Astrocyte (in vitro differentiated cells and primary cell): ENCODE data around the gene LMF1. TPM values are rescaled to one million over a fixed set of nuclear protein-coding genes. Genes with fewer than 3 reads are reported as not detected.
"Not testable (repeated sequence)": the region's sequence is repeated elsewhere in the genome, so short reads cannot be mapped to it uniquely, and the experiment has no call there.

Experiments used
- DNase-seq: peaks from one replicate; pipeline ENCODE4 v3.0.0-alpha.2; 2010; ENCODE audit warnings: low read depth
- FAIRE-seq: peaks from 2 replicates; lab custom pipeline; 2011; peaks lifted over from hg19 to GRCh38; lab: Jason Lieb, UNC
- H2AFZ ChIP-seq: 2 replicates; pipeline ENCODE4 v1.6.0; 2012; ENCODE audit warnings: low read depth, low read length, inconsistent platforms
- H3K27ac ChIP-seq: 2 replicates; pipeline ENCODE4 v1.5.1; 2011; ENCODE audit warnings: low read depth, low read length, inconsistent platforms
- H3K27me3 ChIP-seq: 2 replicates; pipeline ENCODE4 v1.6.0; 2011; ENCODE audit warnings: low read length, inconsistent platforms; ENCODE audit not compliant: insufficient read depth
- H3K36me3 ChIP-seq: 2 replicates; pipeline ENCODE4 v1.5.1; 2011; ENCODE audit warnings: low read length, inconsistent platforms; ENCODE audit not compliant: insufficient read depth
- H3K4me1 ChIP-seq: 2 replicates; pipeline ENCODE4 v1.5.1; 2011; ENCODE audit warnings: low read length, inconsistent platforms; ENCODE audit not compliant: insufficient read depth
- H3K4me2 ChIP-seq: 2 replicates; pipeline ENCODE4 v1.6.0; 2012; ENCODE audit warnings: low read length, inconsistent platforms
- H3K4me3 ChIP-seq: 2 replicates; pipeline ENCODE4 v1.5.1; 2011; ENCODE audit warnings: low read depth, mild to moderate bottlenecking, low read length, inconsistent platforms; ENCODE audit not compliant: insufficient read depth
- H3K79me2 ChIP-seq: 2 replicates; pipeline ENCODE4 v1.6.0; 2012; ENCODE audit warnings: mild to moderate bottlenecking, low read length, inconsistent platforms; ENCODE audit not compliant: insufficient read depth
- H3K9ac ChIP-seq: 2 replicates; pipeline ENCODE4 v1.6.0; 2012; ENCODE audit warnings: mild to moderate bottlenecking, low read length, inconsistent platforms
- H3K9me3 ChIP-seq: 2 replicates; pipeline ENCODE4 v1.5.1; 2012; ENCODE audit warnings: low read depth, mild to moderate bottlenecking, low read length, inconsistent platforms; ENCODE audit not compliant: insufficient read depth
- H4K20me1 ChIP-seq: 2 replicates; pipeline ENCODE4 v1.6.0; 2012; ENCODE audit warnings: low read length, inconsistent platforms; ENCODE audit not compliant: insufficient read depth
- H3K27ac Mint-ChIP-seq: one replicate; pipeline ENCODE4 v1.8.0; 2021; ENCODE audit warnings: mild to moderate bottlenecking, mixed read lengths; ENCODE audit not compliant: unreplicated experiment
- H3K27me3 Mint-ChIP-seq: one replicate; pipeline ENCODE4 v1.8.0; 2021; ENCODE audit warnings: low read depth, mixed read lengths; ENCODE audit not compliant: unreplicated experiment
- H3K36me3 Mint-ChIP-seq: one replicate; pipeline ENCODE4 v1.8.0; 2021; ENCODE audit warnings: low read depth, mixed read lengths; ENCODE audit not compliant: unreplicated experiment
- H3K4me1 Mint-ChIP-seq: one replicate; pipeline ENCODE4 v1.8.0; 2021; ENCODE audit warnings: low read depth, mixed read lengths; ENCODE audit not compliant: unreplicated experiment
- H3K4me3 Mint-ChIP-seq: one replicate; pipeline ENCODE4 v1.8.0; 2021; ENCODE audit warnings: mild to moderate bottlenecking, moderate library complexity, mixed read lengths; ENCODE audit not compliant: unreplicated experiment
- H3K9me3 Mint-ChIP-seq: one replicate; pipeline ENCODE4 v1.8.0; 2021; ENCODE audit warnings: mild to moderate bottlenecking, mixed read lengths; ENCODE audit not compliant: unreplicated experiment
- CTCF ChIP-seq: IDR thresholded peaks from 2 replicates; pipeline ENCODE4 v1.5.1; 2011; ENCODE audit warnings: low read depth, mild to moderate bottlenecking, inconsistent platforms, low read length, moderate library complexity; ENCODE audit not compliant: insufficient read depth
- EZH2 ChIP-seq: IDR thresholded peaks from 2 replicates; pipeline ENCODE4 v1.6.1; 2012; ENCODE audit warnings: mild to moderate bottlenecking, low read length, inconsistent platforms; ENCODE audit not compliant: insufficient read depth
- total RNA-seq: library from RNA; stranded (reverse); gene quantifications from 2 replicates; pipeline ENCODE4 v1.2.1, GENCODE V29; 2021

LMF1 gene
- total RNA-seq, 1 donor from 2014 or later: 12.6 TPM

DNA sequence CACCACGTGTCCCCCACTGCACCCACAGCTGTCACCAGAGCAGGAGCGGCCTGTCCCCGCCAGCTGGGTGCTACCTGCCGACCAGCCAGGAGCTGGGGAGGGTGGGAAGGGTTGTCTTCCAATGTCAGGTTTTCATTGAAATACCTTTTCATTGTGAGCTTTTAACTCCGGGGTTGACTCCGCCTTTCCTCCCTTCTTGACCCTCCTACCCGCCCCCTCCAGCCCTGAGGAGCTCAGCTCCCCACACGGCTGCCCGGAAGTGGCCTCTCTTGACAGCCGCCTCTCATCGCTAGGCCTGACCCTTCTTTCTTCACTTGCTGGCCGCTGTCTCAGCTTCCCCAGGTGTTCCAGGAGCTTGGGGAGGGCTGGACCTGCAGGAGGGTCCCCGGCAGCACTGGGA lies 149.0 kb downstream of the LMF1 start:
- no peak overlapping the region for H3K27ac Mint-ChIP-seq
- H3K4me2 ChIP-seq: no peak overlapping the region

DNA sequence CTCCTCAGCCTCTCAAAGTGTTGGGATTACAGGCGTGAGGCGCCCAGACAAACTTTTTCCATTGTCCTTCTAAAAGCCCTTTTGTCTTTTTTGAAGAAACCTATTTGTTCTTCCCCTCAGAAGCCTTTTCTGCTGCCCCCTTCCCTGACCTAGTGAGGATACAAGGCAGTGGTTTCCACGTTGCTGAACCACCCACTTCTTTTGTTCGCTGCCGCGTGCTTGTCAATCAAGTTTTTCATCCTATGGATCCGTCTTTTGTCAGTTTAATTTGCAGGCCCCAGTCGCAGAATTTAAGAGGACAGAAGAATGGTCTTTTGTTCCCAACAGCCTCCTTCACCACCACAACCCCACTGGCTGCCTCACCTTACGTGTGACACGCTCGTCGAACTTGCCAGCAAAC lies 150.0 kb downstream of the LMF1 start:
- FAIRE-seq (no peak), DNase-seq (no peak)
- Histone ChIP-seq H3K9me3 (peaks cover 4% of the 10 kb centered on the region), H3K36me3 (no peaks in the 10 kb centered on the region), H4K20me1 (no peaks in the 10 kb centered on the region), H3K4me3 (no peak overlapping the region), H3K4me1 (no peaks in the 10 kb centered on the region), H3K79me2 (no peaks in the 10 kb centered on the region), H3K9ac (no peak overlapping the region), H2AFZ (no peak overlapping the region), H3K4me2 (no peak overlapping the region), H3K27me3 (peaks cover 33% of the 10 kb centered on the region), H3K27ac (no peak overlapping the region)
- H3K4me1 Mint-ChIP-seq: no peaks in the 10 kb centered on the region
- no peak for TF ChIP-seq EZH2
- H3K9me3 Mint-ChIP-seq: no peaks in the 10 kb centered on the region
- H3K4me3 Mint-ChIP-seq: no peak overlapping the region
- peaks cover 3% of the 10 kb centered on the region for H3K36me3 Mint-ChIP-seq
- H3K27ac Mint-ChIP-seq: no peak overlapping the region
- H3K27me3 Mint-ChIP-seq: peaks cover 31% of the 10 kb centered on the region

More for the DNA sequence above, 149.0 kb downstream of the LMF1 start:
- Mint-ChIP-seq H3K4me1 (no peaks in the 10 kb centered on the region), H3K9me3 (no peaks in the 10 kb centered on the region), H3K27me3 (peaks cover 34% of the 10 kb centered on the region), H3K36me3 (peaks cover 3% of the 10 kb centered on the region), H3K4me3 (no peak overlapping the region)
- no peak overlapping the region for H2AFZ ChIP-seq
- no peaks in the 10 kb centered on the region for H3K79me2 ChIP-seq
- H3K27me3 ChIP-seq: peaks cover 38% of the 10 kb centered on the region
- no peak for TF ChIP-seq EZH2
- no peak for TF ChIP-seq CTCF
- H3K4me1 ChIP-seq: no peaks in the 10 kb centered on the region
- no peak for FAIRE-seq
- peaks cover 4% of the 10 kb centered on the region for H3K9me3 ChIP-seq
- no peaks in the 10 kb centered on the region for H4K20me1 ChIP-seq
- DNase-seq: no peak
- no peak overlapping the region for H3K4me3 ChIP-seq
- H3K9ac ChIP-seq: no peak overlapping the region
- H3K27ac ChIP-seq: no peak overlapping the region
- H3K36me3 ChIP-seq: no peaks in the 10 kb centered on the region

DNA sequence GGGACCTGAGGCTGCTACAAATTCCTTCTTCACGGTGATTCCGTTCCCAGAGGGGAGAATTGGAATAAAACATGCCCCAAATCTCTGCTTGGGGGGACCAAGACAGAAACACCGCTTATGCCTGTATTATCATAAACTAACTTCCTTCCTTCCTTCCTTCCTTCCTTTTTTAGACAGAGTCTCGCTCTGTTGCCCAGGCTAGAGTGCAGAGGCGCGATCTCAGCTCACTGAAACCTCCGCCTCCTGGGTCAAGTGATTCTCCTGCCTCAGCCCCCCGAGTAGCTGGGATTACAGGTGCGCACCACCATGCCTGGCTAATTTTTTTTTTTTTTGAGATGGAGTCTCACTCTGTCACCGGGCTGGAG lies 150.8 kb downstream of the LMF1 start:
- H3K27ac Mint-ChIP-seq, H2AFZ ChIP-seq, H3K4me2 ChIP-seq, H3K9me3 Mint-ChIP-seq, H3K4me3 Mint-ChIP-seq, H3K36me3 ChIP-seq, H3K27ac ChIP-seq, H3K4me1 ChIP-seq, DNase-seq, H3K4me3 ChIP-seq, FAIRE-seq, H3K79me2 ChIP-seq, H3K9me3 ChIP-seq, H3K36me3 Mint-ChIP-seq, H3K4me1 Mint-ChIP-seq, H4K20me1 ChIP-seq, H3K9ac ChIP-seq: not testable (repeated sequence)
- H3K27me3 Mint-ChIP-seq: peaks cover 28% of the 10 kb centered on the region
- H3K27me3 ChIP-seq: peaks cover 27% of the 10 kb centered on the region
